PC-9 (cell line): ENCODE measurements around the gene SEMA4C.

Experiments used
- CTCF ChIP-seq: fragments of 200-600 bp; sonication (generic); conservative IDR thresholded peaks from 2 replicates; pipeline ENCODE4 v1.6.1; 2017; ENCODE audit warnings: mixed run types, antibody characterized with exemption, mild to moderate bottlenecking, moderate library complexity
- EZH2 ChIP-seq: fragments of 200-600 bp; sonication (generic); IDR thresholded peaks from 2 replicates; pipeline ENCODE4 v1.8.0; 2017; ENCODE audit warnings: antibody characterized with exemption, low read depth

- TF ChIP-seq CTCF (no peak), EZH2 (no peak)
These were observed 50.6 kb downstream of the SEMA4C start for GRCh38 chr2:96819128-96819875.
